CD1c-positive myeloid dendritic cell (primary cell): Measurements from ENCODE around the gene ZFPM1.
"Not testable (repeated sequence)": the region's sequence is repeated elsewhere in the genome, so short reads cannot be mapped to it uniquely, and the experiment has no call there.

Experiments used
- DNase-seq: peaks from one replicate; pipeline ENCODE4 v3.0.0-alpha.2; 2016; ENCODE audit errors: extremely low spot score

ZFPM1 gene

GRCh38 chr16:88478889-88479792 lies 26.1 kb downstream of the ZFPM1 start:
- no peak for DNase-seq

- no peak for DNase-seq
Measured at GRCh38 chr16:88479793-88480760, 27.0 kb downstream of the ZFPM1 start.

- DNase-seq: no peak
Measured at GRCh38 chr16:88480829-88481228, 27.7 kb downstream of the ZFPM1 start.

GRCh38 chr16:88481851-88482250 lies 28.8 kb downstream of the ZFPM1 start:
- DNase-seq: no peak

GRCh38 chr16:88482630-88483391 lies 29.7 kb downstream of the ZFPM1 start:
- DNase-seq: no peak

- DNase-seq: no peak
Measured at GRCh38 chr16:88483392-88483641, 30.2 kb downstream of the ZFPM1 start.

- DNase-seq: no peak
Measured at GRCh38 chr16:88484505-88485365, 31.7 kb downstream of the ZFPM1 start.

- not testable (repeated sequence) for DNase-seq
Measured at GRCh38 chr16:88485366-88485741, 32.3 kb downstream of the ZFPM1 start.

- no peak for DNase-seq
Measured at GRCh38 chr16:88486398-88487123, 33.5 kb downstream of the ZFPM1 start.

- DNase-seq: no peak
Measured at GRCh38 chr16:88487124-88487432, 34.0 kb downstream of the ZFPM1 start.

- no peak for DNase-seq
Measured at GRCh38 chr16:88487920-88488851, 35.1 kb downstream of the ZFPM1 start.

GRCh38 chr16:88489163-88489741 lies 36.2 kb downstream of the ZFPM1 start:
- DNase-seq: no peak

- no peak for DNase-seq
Measured at GRCh38 chr16:88491001-88491559, 38.0 kb downstream of the ZFPM1 start.

GRCh38 chr16:88491560-88492310 lies 38.7 kb downstream of the ZFPM1 start:
- DNase-seq: no peak

GRCh38 chr16:88493879-88494278 lies 40.8 kb downstream of the ZFPM1 start:
- DNase-seq: no peak

GRCh38 chr16:88494335-88495154 lies 41.5 kb downstream of the ZFPM1 start:
- no peak for DNase-seq

GRCh38 chr16:88495268-88495772 lies 42.2 kb downstream of the ZFPM1 start:
- DNase-seq: no peak
